GM12874 (cell line): ENCODE measurements around the gene L1CAM.

Experiments used
- TF ChIP-seq, protein P1 (sequence below): IDR thresholded peaks from 2 replicates; pipeline ENCODE4 v1.5.1; 2011; ENCODE audit warnings: low read depth, mild to moderate bottlenecking, control low read depth, low read length, moderate library complexity; ENCODE audit not compliant: insufficient read depth

The L1CAM gene

DNA sequence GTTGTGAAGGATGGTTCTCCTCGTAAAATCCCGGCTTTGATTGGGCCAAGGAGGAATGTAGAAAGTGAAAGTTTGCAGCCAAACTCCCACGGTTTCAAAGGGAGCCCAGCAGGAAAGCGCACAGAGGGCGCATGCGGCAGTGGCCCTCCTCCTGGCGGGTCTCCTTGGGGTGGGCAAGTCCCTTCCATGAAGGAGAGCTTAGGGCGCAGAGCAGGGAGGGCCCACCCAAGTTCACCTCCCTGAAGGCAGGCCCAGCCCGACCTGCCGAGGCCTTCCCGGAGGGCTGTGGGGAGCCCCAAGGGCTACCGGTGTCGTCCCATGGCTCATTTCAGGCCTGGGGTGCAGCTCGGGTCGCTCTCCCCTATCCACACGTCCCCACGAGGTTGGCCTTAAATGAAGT, 57.7 kb downstream of the L1CAM start:
- TF ChIP-seq, protein P1, sequence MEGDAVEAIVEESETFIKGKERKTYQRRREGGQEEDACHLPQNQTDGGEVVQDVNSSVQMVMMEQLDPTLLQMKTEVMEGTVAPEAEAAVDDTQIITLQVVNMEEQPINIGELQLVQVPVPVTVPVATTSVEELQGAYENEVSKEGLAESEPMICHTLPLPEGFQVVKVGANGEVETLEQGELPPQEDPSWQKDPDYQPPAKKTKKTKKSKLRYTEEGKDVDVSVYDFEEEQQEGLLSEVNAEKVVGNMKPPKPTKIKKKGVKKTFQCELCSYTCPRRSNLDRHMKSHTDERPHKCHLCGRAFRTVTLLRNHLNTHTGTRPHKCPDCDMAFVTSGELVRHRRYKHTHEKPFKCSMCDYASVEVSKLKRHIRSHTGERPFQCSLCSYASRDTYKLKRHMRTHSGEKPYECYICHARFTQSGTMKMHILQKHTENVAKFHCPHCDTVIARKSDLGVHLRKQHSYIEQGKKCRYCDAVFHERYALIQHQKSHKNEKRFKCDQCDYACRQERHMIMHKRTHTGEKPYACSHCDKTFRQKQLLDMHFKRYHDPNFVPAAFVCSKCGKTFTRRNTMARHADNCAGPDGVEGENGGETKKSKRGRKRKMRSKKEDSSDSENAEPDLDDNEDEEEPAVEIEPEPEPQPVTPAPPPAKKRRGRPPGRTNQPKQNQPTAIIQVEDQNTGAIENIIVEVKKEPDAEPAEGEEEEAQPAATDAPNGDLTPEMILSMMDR: no peak

GRCh38 chrX:153827903-153828302, 58.1 kb downstream of the L1CAM start:
- TF ChIP-seq, protein P1: no peak

GRCh38 chrX:153827016-153827415, 59.0 kb downstream of the L1CAM start:
- TF ChIP-seq, protein P1: no peak

- TF ChIP-seq, protein P1: no peak
These were observed 60.9 kb downstream of the L1CAM start for GRCh38 chrX:153825042-153825441.

- TF ChIP-seq, protein P1: no peak
These were observed 61.6 kb downstream of the L1CAM start for GRCh38 chrX:153824348-153824747.

DNA sequence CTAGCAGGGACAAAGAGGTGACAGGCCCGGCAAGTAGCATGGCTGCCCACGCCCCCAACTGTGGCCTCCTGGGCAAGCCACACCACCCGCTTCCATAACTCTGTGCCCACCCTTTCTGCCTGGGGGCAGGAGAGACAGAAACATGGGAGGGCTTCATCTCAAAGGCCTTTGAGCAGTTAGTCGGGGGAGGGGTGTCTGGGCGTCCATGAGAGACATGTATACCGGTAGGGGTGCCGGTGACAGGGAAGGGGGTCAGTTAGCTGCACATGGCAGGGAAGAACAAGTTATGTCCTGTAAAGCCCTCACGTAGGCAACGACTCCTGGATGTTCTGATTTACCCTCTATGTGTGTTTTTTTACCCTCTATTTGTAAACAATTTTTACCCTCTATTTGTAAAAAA, 64.9 kb downstream of the L1CAM start:
- TF ChIP-seq, protein P1: no peak

DNA sequence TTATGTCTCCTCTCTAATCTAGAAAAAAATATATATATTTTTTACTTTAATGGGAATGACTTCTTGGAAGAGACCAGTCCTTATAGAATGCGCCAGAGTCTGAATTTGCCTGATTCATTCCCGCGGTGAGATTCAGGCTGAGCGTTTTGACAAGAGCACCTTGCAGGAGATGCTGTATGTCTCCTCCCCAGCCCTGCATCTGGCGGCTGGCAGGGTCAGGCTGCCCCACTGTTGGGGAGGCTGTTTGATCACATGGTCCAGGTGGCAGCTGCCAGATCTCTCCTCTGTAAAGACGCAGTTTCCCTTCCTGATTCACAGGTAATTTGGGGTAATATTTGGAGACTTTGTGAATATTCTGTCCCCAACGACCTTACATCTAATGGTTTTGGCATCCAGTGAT, 65.4 kb downstream of the L1CAM start:
- TF ChIP-seq, protein P1: no peak
